OCI-LY7 (cell line): Measurements from ENCODE around the gene NUP133.

Experiments
- CTCF ChIP-seq: fragments of 200-600 bp; sonication (generic); conservative IDR thresholded peaks from 2 replicates; pipeline ENCODE4 v1.5.1; 2014; ENCODE audit warnings: mild to moderate bottlenecking, antibody characterized with exemption, low read length, moderate library complexity, mixed read lengths
- EZH2phosphoT487 ChIP-seq: fragments of 200-600 bp; sonication (generic); IDR thresholded peaks from 2 replicates; pipeline ENCODE4 v1.6.1; 2018; ENCODE audit warnings: low read depth, borderline replicate concordance, mild to moderate bottlenecking, mixed run types, antibody characterized with exemption, low read length, moderate library complexity, mixed read lengths

GRCh38 chr1:229478852-229479251 lies 29.3 kb downstream of the NUP133 start:
- TF ChIP-seq CTCF (no peak), EZH2phosphoT487 (no peak)
